Kidney epithelial cell (primary cell): Measurements from ENCODE around the gene LTBP1. TPM values are rescaled to one million over a fixed set of nuclear protein-coding genes. Genes with fewer than 3 reads are reported as not detected.

Experiments used
- DNase-seq: peaks from one replicate; pipeline ENCODE4 v3.0.0-alpha.2; 2010; ENCODE audit warnings: low read depth
- H3K27me3 ChIP-seq: 2 replicates; pipeline ENCODE4 v1.6.0; 2011; ENCODE audit warnings: low read length; ENCODE audit not compliant: control insufficient read depth, insufficient read depth
- H3K36me3 ChIP-seq: 2 replicates; pipeline ENCODE4 v1.5.1; 2011; ENCODE audit warnings: low read length; ENCODE audit not compliant: control insufficient read depth, insufficient read depth
- H3K4me3 ChIP-seq: 2 replicates; pipeline ENCODE4 v1.5.1; 2011; ENCODE audit warnings: low read depth, mild to moderate bottlenecking, control low read depth, low read length
- total RNA-seq: library from RNA; depleted of rRNA; stranded (reverse); fragments of >200 nt; gene quantifications from 2 replicates; pipeline ENCODE4 v1.2.3, GENCODE V29; 2015
- TF ChIP-seq, protein P1 (sequence below): IDR thresholded peaks from 2 replicates; pipeline ENCODE4 v1.5.1; 2011; ENCODE audit warnings: mild to moderate bottlenecking, moderate library complexity, low read length, control low read depth, inconsistent platforms; ENCODE audit not compliant: insufficient read depth, poor library complexity, severe bottlenecking

LTBP1 gene
- total RNA-seq, 1 donor from 2014 or later, result 39.3 TPM

DNA sequence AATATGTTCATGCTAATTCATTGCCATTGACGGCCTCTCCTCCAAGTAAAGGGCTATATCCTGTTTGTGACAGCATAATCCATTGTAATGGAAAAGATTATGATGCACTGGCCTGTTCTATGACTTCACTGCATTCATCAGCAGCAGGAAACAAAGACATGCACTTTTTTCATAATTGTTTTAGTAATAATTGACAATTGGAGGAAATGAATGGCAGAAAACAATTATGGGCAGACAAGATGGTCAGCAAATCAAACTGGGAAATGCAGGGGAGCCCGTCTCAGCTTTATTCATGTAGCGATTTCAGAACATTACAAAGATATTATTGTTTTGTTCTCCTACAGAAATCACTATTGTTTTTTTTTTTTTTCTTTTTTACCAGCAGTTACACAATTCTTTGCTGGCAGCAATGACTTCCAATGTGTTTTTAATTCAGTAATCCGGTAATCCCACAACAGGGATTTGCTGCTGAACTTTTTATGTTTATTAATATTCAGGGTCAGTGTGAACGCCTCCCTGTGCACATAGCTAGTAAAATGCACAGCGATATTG lies 495.9 kb downstream of the LTBP1 start:
- H3K27me3 ChIP-seq, result no peaks in the 10 kb centered on the region
- H3K4me3 ChIP-seq, result no peak overlapping the region
- no peak for DNase-seq
- no peaks in the 10 kb centered on the region for H3K36me3 ChIP-seq
- TF ChIP-seq, protein P1, sequence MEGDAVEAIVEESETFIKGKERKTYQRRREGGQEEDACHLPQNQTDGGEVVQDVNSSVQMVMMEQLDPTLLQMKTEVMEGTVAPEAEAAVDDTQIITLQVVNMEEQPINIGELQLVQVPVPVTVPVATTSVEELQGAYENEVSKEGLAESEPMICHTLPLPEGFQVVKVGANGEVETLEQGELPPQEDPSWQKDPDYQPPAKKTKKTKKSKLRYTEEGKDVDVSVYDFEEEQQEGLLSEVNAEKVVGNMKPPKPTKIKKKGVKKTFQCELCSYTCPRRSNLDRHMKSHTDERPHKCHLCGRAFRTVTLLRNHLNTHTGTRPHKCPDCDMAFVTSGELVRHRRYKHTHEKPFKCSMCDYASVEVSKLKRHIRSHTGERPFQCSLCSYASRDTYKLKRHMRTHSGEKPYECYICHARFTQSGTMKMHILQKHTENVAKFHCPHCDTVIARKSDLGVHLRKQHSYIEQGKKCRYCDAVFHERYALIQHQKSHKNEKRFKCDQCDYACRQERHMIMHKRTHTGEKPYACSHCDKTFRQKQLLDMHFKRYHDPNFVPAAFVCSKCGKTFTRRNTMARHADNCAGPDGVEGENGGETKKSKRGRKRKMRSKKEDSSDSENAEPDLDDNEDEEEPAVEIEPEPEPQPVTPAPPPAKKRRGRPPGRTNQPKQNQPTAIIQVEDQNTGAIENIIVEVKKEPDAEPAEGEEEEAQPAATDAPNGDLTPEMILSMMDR, result no peak

DNA sequence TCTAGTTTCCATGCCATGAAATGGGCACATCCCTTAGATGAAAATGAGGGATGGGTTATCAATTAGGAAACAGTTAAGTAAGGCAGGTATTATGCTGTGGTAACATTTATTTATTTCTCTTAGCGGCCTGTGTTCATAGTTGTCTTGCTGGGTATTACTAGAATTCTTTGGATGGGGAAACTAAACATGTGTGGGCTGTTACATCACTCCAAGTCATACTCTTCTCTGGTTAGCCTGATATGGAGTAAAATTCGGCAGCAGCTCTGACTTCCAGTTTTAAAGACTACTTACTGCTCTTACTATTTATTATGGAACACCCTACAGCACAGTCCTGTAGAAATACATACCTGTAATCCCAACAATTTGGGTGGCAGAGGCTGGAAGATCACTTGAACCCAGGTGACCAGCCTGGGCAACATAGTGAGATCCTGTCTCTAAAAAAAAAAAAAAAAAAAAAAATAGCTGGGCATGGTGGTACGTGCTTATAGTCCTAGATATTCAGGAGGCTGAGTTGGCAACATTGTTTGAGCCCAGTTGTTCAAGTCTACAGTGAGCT lies 496.6 kb downstream of the LTBP1 start:
- TF ChIP-seq, protein P1, result no peak
- H3K27me3 ChIP-seq, result no peaks in the 10 kb centered on the region
- DNase-seq, result no peak
- no peaks in the 10 kb centered on the region for H3K36me3 ChIP-seq
- no peak overlapping the region for H3K4me3 ChIP-seq

DNA sequence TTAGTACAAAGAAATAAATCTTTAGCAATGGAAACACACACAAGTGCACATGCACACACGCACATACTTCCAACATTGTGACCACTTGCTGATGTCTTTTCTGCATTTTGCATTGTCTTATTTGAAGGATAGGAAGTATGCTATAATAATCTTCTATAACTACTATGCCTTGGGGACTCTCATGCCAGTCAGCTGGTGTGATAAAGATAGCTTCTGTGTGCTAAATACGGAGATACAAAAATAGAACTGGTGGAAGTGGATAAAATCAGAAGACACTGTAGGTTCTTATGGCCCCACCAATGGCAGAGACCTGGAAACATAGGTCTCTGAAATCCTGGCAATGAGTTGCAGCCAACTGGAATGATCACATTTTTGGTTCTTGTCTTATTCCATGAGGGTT lies 498.2 kb downstream of the LTBP1 start:
- TF ChIP-seq, protein P1, result no peak
- Histone ChIP-seq H3K27me3 (no peaks in the 10 kb centered on the region), H3K4me3 (no peak overlapping the region), H3K36me3 (no peaks in the 10 kb centered on the region)
- DNase-seq, result no peak

DNA sequence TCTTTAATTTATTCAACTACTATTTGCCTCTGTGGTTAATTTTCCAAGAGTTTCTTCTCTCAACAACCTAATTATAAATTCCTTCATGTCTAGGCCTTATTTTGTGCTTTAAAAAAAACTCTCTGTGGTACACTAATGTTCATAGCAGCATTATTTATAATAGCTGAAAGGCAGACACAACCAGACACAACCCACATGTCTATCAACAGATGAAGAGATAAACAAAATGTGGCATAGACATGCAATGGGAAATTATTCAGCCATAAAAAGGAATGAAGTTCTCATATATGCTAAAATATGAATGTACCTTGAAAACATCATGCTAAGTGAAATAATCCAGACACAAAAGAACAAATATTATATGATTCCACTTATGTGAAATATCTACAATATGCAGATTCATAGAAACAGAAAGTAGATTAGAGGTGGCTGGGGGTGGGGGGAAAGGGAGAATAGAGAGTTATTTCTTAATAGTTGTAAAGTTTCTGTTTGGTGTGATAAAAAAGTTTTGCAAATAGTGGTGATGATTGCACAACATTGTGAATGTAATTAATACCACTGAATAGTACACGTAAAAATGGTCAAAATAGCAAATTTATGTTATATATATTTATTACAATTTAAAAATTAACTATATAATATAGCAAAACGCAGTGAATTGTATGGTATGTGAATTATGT lies 501.6 kb downstream of the LTBP1 start:
- H3K36me3 ChIP-seq, result no peaks in the 10 kb centered on the region
- H3K27me3 ChIP-seq, result no peaks in the 10 kb centered on the region
- TF ChIP-seq, protein P1, result no peak
- DNase-seq, result no peak
- no peak overlapping the region for H3K4me3 ChIP-seq
